Measurements from ENCODE around the gene SH3PXD2A. TPM values are rescaled to one million over a fixed set of nuclear protein-coding genes. Genes with fewer than 3 reads are reported as not detected.

The SH3PXD2A gene
- total RNA-seq, 4 donors from 2014 or later: 55.7 to 71.8 (median 66.8) TPM

DNA sequence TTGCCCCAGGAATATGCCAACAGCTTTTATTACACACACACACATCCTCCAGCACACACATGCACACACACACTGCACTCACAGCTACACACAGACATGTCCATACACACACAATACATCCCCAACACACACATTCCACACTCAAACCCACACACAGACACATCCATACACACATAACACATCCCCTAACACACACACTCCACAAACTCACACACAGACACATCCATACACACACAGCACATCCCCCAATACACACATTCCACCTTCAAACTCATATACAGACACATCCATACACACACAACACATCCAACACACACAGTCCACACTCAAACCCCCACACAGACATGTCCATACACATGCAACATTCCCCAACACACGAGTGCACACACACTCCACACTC, 19.1 kb downstream of the SH3PXD2A start:
- no peaks in the 10 kb centered on the region for H3K27me3 ChIP-seq
- no peak overlapping the region for H3K4me3 ChIP-seq
- H3K9me3 ChIP-seq: no peaks in the 10 kb centered on the region
- DNase-seq (ENCODE audit: low spot score in 2 of 2): peak in 1 of 2 donors; percentile 16
- H3K36me3 ChIP-seq: no peaks in the 10 kb centered on the region
- peaks cover 75% of the 10 kb centered on the region for H3K4me1 ChIP-seq
- no peak overlapping the region for H3K27ac ChIP-seq
- TF ChIP-seq EP300 (IDR thresholded peaks at IDR 0.05) (no peak), POLR2AphosphoS5 (IDR thresholded peaks at IDR 0.05) (no peak)
- TF ChIP-seq, protein P1, sequence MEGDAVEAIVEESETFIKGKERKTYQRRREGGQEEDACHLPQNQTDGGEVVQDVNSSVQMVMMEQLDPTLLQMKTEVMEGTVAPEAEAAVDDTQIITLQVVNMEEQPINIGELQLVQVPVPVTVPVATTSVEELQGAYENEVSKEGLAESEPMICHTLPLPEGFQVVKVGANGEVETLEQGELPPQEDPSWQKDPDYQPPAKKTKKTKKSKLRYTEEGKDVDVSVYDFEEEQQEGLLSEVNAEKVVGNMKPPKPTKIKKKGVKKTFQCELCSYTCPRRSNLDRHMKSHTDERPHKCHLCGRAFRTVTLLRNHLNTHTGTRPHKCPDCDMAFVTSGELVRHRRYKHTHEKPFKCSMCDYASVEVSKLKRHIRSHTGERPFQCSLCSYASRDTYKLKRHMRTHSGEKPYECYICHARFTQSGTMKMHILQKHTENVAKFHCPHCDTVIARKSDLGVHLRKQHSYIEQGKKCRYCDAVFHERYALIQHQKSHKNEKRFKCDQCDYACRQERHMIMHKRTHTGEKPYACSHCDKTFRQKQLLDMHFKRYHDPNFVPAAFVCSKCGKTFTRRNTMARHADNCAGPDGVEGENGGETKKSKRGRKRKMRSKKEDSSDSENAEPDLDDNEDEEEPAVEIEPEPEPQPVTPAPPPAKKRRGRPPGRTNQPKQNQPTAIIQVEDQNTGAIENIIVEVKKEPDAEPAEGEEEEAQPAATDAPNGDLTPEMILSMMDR (IDR thresholded peaks at IDR 0.05): no peak
- WGBS: 68% methylated on average over 1 of the region's 1 CpG

DNA sequence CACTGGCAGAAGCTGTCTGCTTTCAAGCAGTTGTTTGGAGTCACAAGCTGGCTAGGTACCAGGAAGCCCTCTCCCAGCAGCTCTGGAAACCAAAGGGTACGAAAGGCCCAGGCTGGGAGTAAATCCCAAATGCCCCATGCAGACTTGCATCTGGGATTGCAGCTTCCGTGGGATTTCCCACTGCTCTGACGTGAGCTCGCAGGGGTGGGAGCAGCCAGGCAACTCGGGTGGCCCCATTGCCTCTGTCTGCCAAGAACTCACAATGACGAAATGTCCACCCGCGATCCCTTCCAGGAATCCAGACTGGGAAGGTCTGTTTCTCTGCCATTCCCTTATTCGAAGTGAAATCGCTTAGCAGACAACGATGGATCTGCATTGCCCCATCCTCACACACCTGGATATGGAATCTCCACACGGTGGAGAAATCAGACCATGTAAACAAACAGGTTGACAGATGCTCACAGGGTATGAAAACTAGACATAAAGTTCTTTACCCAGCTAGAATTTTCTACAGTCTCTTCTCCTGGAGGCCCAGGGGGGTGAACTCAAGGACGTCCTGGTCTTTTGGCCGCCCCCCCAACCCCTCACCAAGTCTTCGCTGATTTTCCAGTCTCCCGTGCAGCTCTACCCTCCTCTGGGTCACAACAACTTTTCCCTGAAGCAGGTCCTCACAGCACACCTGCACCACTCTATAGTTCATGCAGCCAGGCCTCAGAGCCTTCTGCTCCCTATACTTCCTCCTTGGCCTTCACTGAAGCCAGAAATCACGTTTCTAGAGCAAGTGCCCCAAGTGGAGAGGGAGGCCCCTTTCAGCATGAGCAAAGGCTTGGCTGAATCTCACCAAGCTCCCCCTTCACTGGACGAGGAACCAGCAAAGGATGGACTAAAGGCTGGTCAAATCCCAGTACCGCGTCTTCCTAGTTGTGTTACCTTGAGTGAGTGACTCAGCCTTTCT, 20.0 kb downstream of the SH3PXD2A start:
- Histone ChIP-seq H3K4me1 (peaks cover 66% of the 10 kb centered on the region), H3K36me3 (no peaks in the 10 kb centered on the region), H3K9me3 (no peaks in the 10 kb centered on the region), H3K4me3 (no peak overlapping the region), H3K27me3 (no peaks in the 10 kb centered on the region), H3K27ac (peak overlapping the region; percentile 50)
- peak in 2 of 3 donors; percentile 42 to 64 for TF ChIP-seq POLR2AphosphoS5 (IDR thresholded peaks at IDR 0.05)
- no peak for TF ChIP-seq EP300 (IDR thresholded peaks at IDR 0.05)
- 46% methylated on average over 17 of the region's 20 CpGs for WGBS
- DNase-seq (ENCODE audit: low spot score in 2 of 2): peak in 1 of 2 donors; percentile 82

DNA sequence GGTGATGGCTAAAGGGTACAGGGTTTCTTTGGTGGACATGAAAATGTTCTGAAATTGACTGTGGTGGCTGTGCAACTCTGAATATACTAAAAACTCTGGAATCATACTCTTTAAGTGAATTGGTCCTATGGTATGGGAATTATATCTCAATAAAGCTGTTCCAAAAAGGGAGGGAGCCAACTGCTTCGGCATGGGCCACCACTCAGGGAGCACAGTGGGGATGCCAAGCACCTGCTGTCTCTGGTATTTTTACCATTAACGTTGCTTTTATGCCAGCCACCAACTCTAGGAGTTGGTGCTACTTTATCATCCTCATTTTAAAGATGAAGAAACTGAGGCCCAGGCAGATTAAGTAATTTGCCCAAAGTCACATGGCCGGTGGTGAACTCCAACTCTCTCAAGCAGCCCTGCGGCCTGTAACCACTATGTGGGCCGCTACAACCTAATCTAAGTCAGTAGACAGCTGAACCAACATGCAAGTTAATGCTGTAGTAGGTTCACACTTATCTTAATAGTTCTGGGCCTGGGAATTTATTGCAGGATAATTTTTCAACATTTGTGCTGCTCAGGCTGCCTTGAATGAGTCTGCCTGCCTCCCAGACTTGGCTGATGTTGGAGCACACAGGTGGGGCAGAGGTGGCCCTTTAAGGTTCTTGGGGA, 20.8 kb downstream of the SH3PXD2A start:
- H3K27ac ChIP-seq: peak overlapping the region; percentile 50
- TF ChIP-seq POLR2AphosphoS5 (IDR thresholded peaks at IDR 0.05) (no peak), POLR2A (IDR thresholded peaks at IDR 0.05) (no peak), EP300 (IDR thresholded peaks at IDR 0.05) (no peak)
- TF ChIP-seq, protein P1 (IDR thresholded peaks at IDR 0.05): no peak
- no peaks in the 10 kb centered on the region for H3K36me3 ChIP-seq
- no peaks in the 10 kb centered on the region for H3K9me3 ChIP-seq
- 62% methylated on average over 5 of the region's 5 CpGs for WGBS
- H3K27me3 ChIP-seq: no peaks in the 10 kb centered on the region
- peak in 1 of 2 donors; percentile 44 for DNase-seq (ENCODE audit: low spot score in 2 of 2)
- peaks cover 58% of the 10 kb centered on the region for H3K4me1 ChIP-seq
- H3K4me3 ChIP-seq: no peak overlapping the region

DNA sequence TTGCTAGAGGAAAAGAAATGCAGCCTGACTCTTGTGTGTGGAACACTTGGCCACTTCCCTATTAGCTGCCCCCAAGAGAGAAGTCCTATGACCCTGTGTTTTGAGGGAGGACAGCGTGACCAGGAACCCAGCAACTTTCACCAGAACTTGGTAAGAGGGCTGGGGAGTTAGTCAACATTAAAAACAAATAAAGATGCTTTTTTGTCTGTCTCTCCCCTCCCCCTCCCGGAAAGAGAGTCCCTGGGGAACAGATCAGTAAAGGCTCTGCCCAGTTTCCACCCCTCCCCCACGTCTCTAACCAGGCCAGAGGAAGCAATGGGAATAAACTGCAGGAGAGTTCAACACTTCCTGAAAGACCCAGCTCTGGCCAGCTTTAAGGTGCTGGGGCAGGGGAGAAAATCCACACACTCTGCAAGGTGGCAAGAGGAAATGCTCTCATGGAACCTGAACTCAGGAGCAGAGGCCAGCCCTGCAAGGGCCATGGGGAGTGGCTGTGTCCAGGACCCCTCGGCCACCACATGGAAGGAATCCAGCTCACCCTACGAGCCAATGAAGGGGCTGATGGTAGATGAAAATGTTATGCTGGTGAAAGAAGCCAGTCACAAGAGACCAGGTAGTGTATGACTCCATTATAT, 21.5 kb downstream of the SH3PXD2A start:
- no peaks in the 10 kb centered on the region for H3K9me3 ChIP-seq
- no peak overlapping the region for H3K4me3 ChIP-seq
- no peaks in the 10 kb centered on the region for H3K36me3 ChIP-seq
- H3K4me1 ChIP-seq: peaks cover 51% of the 10 kb centered on the region
- TF ChIP-seq EP300 (IDR thresholded peaks at IDR 0.05) (no peak), POLR2AphosphoS5 (IDR thresholded peaks at IDR 0.05) (no peak), POLR2A (IDR thresholded peaks at IDR 0.05) (no peak)
- TF ChIP-seq, protein P1 (IDR thresholded peaks at IDR 0.05): no peak
- DNase-seq (ENCODE audit: low spot score in 2 of 2): peak in 1 of 2 donors; percentile 66
- H3K27me3 ChIP-seq: no peaks in the 10 kb centered on the region
- peak overlapping the region; percentile 50 for H3K27ac ChIP-seq
- 53% methylated on average over 5 of the region's 5 CpGs for WGBS

DNA sequence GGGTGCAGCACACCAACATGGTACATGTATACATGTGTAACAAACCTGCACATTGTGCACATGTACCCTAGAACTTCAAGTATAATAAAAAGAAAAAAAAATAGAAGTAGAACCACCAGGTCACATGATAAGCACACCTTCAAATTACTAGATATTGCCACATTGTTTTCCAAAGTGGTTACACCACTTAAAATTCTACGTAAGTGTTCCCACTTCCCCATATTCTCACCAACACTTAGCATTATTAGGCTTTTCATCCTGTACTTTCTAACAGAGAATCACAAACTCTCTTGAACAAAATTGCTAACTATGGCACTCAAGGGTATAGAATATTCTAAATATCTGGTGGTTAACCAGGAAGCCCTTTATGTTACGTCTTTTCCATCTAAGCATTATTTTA, 22.6 kb downstream of the SH3PXD2A start:
- Histone ChIP-seq H3K9me3 (no peaks in the 10 kb centered on the region), H3K4me3 (no peak overlapping the region), H3K4me1 (peaks cover 47% of the 10 kb centered on the region), H3K27me3 (no peaks in the 10 kb centered on the region), H3K36me3 (no peaks in the 10 kb centered on the region), H3K27ac (no peak overlapping the region)
- no peak for DNase-seq (ENCODE audit: low spot score in 2 of 2)
- 94% methylated on average over 2 of the region's 2 CpGs for WGBS
- no peak for TF ChIP-seq POLR2A (IDR thresholded peaks at IDR 0.05)
- TF ChIP-seq, protein P1 (IDR thresholded peaks at IDR 0.05): no peak
- TF ChIP-seq EP300 (IDR thresholded peaks at IDR 0.05): no peak
- no peak for TF ChIP-seq POLR2AphosphoS5 (IDR thresholded peaks at IDR 0.05)
